GM19035 (cell line): ENCODE measurements around the gene KIF5A.

Experiments
- ATAC-seq: cut with Tn5 transposase; IDR thresholded peaks from one replicate; pipeline ENCODE4 v1.9.1; 2021; ENCODE audit not compliant: unreplicated experiment

KIF5A gene

DNA sequence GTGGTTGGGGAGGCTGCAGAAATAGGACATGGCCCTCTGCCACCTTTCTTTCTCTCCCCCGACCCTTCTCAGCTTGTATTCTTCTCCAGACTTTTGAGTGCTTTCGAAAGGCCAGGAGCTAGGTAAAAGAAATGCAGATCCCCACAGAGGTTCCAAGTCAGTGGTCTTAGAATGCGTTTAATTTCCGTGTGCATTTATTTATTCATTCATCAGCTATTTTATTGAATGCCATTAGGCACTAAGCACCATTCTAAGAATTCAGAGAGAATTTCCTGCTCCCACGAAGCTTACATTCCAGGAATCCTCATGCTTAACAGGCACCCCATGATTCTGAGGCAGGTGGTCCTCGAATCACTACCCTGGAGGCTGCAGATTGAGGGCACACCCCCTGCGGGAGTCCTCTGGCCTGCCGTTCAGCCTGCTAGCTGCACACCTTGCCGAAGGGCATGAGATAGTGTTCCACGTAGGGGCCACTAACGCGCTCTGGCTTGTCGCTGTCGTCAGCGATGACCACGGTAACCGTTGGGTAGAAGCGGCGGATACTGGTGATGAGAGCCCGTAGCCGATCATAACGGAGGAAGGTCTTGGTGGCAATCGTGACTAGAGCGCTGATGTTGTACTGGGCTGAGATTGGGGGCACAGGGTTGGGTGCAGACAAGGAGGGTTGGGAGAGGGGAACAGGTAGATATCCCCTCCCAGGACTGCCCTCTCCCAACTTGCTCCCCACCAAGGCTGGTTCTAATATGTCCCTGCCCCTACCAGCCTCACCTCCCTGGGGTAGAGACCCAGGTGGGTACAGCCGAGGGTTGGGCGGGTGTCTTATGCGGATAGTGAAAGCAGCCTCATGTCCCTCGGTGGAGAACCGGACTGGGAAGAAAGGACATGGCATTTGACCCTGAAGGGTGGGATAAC is 78.7 kb downstream of the KIF5A start:
- ATAC-seq, result no peak

DNA sequence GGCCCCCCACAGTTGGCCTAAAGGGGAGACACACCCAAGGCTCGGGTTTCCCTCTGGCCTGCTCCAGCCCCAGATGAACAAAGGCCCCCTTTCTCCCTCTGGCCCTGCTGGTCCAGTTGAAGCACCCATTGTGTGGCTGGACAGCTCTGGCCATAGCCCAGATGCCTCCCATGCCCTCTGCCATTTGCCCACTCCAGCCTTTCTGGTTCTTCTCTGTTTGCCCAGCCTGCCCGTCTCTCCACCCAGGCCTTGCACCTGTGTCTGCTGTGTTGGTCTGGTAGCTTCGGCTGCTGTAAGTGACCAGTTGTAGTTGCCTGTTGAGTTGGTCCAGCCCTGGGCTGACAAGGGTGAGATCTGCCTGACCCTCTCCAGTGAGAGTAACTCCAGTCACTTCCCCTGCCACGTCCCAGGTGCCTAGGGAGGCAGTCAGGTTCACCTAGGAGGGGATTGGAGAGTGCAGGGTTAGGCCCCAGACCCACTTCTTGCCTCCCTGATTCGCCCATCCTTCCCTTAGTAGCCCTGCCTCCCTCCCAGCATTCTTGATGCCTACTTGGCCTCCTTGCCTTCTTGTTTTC is 80.1 kb downstream of the KIF5A start:
- no peak for ATAC-seq

DNA sequence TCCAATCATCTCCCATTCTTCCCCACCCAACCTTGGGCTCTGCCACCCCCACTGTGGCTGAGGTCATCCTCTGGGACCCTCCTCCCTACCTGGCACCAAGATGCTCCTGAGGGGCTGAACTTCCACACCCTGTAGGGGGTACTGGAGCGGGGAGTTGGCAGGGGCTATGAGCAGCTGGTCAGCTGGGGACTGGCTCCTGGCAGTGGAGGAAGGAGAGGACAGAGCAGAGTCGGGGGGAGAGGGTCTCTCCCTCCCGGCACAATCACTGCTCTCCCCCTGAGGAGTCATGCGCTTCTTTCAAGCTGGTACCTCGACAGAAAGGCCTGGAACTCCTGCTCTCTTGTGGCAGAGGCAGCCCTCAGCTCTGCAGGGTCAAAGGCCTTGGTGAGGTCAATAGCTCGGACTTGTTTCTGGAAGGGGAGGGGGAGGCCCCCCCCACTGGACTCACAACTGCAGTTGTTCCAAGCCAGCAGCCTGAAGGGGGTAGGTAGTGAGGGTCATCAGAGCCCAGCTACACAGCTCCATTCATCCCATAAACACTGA is 81.1 kb downstream of the KIF5A start:
- ATAC-seq, result no peak

GRCh38 chr12:57631566-57632072 is 81.8 kb downstream of the KIF5A start:
- ATAC-seq, result no peak

GRCh38 chr12:57632073-57632957 is 82.5 kb downstream of the KIF5A start:
- ATAC-seq, result peak; percentile 14

GRCh38 chr12:57632958-57633840 is 83.4 kb downstream of the KIF5A start, which contains the start of gene B4GALNT1:
Gene B4GALNT1, minus strand, starts transcription at chr12:57633201. Its CDS starts 1,069 bp downstream, at chr12:57632132.
- peak; percentile 72 for ATAC-seq
